HFFc6 (cell line): ENCODE measurements around the gene C10orf105. TPM values are rescaled to one million over a fixed set of nuclear protein-coding genes. Genes with fewer than 3 reads are reported as not detected.

Experiments used
- DNase-seq: peaks from one replicate; pipeline ENCODE4 v3.0.0-alpha.2; 2018
- H3K27ac Mint-ChIP-seq: 2 replicates; pipeline ENCODE4 v1.8.0; 2020; ENCODE audit warnings: mild to moderate bottlenecking, mixed read lengths
- H3K27me3 Mint-ChIP-seq: 2 replicates; pipeline ENCODE4 v1.8.0; 2021; ENCODE audit warnings: mild to moderate bottlenecking, moderate library complexity, mixed read lengths; ENCODE audit not compliant: insufficient read depth
- H3K36me3 Mint-ChIP-seq: 2 replicates; pipeline ENCODE4 v1.8.0; 2021; ENCODE audit warnings: low read depth, mixed read lengths
- H3K4me1 Mint-ChIP-seq: 2 replicates; pipeline ENCODE4 v1.8.0; 2020; ENCODE audit warnings: low read depth, mixed read lengths
- H3K4me3 Mint-ChIP-seq: 2 replicates; pipeline ENCODE4 v1.8.0; 2020; ENCODE audit warnings: mild to moderate bottlenecking, moderate library complexity, mixed read lengths
- H3K9me3 Mint-ChIP-seq: 2 replicates; pipeline ENCODE4 v1.8.0; 2020; ENCODE audit warnings: mild to moderate bottlenecking, mixed read lengths
- total RNA-seq, 6 experiments: library from RNA; stranded (reverse); fragmentation: NEBNext Ultra II Directional; extraction: Animal tissue kit (Norgen Biotek cat#: 25700); gene quantifications; 2 replicates in 1 of 6; 3 replicates in 5 of 6; pipeline ENCODE4 v1.2.3, GENCODE V29; 2021
- TF ChIP-seq, protein P1 (sequence below): fragments of 200-600 bp; sonication (generic); IDR thresholded peaks from 2 replicates; pipeline ENCODE4 v1.5.0; 2021; ENCODE audit warnings: antibody characterized with exemption, mild to moderate bottlenecking

C10orf105 gene
- total RNA-seq, 6 experiments from 2014 or later: not detected

- Mint-ChIP-seq H3K27ac (no peak overlapping the region), H3K4me3 (no peak overlapping the region), H3K9me3 (no peaks in the 10 kb centered on the region), H3K4me1 (no peaks in the 10 kb centered on the region), H3K36me3 (no peaks in the 10 kb centered on the region), H3K27me3 (peaks cover 58% of the 10 kb centered on the region)
- TF ChIP-seq, protein P1, sequence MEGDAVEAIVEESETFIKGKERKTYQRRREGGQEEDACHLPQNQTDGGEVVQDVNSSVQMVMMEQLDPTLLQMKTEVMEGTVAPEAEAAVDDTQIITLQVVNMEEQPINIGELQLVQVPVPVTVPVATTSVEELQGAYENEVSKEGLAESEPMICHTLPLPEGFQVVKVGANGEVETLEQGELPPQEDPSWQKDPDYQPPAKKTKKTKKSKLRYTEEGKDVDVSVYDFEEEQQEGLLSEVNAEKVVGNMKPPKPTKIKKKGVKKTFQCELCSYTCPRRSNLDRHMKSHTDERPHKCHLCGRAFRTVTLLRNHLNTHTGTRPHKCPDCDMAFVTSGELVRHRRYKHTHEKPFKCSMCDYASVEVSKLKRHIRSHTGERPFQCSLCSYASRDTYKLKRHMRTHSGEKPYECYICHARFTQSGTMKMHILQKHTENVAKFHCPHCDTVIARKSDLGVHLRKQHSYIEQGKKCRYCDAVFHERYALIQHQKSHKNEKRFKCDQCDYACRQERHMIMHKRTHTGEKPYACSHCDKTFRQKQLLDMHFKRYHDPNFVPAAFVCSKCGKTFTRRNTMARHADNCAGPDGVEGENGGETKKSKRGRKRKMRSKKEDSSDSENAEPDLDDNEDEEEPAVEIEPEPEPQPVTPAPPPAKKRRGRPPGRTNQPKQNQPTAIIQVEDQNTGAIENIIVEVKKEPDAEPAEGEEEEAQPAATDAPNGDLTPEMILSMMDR: no peak
- no peak for DNase-seq
Observed at GRCh38 chr10:71679425-71679824, 40.2 kb downstream of the C10orf105 start.

DNA sequence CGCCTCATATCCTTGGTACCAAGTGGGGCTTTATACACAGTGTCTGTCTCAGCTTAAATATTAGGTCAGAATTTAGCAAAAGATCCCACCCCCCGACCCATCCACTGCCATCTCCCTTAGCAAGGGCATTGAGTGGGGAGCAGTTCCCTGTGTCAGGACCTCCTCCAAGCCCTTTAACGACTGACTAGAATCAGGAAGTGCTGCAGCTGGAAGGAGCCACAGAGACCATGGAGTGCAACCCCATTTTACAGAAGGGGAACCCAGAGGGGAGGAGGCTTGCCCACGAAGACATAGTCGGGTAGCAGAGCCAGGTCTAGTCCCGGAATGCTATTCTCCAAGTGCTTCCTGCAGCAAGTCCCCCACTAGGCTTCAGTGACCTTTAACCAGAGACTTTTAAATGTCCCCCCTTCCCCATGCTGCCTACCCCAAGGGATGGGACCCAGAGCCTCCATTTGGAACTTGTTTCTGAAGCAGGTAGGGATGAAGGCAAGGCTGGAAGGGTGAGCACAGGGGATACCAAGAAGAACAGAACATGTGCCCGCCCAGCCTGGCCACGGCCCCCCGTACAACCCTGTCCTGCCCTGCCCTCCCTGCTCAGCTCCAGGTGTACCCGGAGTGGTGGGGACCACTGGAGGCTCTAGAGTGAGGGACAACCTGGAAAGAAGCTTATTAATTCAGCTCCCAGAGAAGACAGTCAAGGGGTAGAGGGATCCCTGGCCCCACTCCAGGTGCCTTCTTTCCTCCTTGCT, 41.3 kb downstream of the C10orf105 start:
- Mint-ChIP-seq H3K9me3 (no peaks in the 10 kb centered on the region), H3K4me1 (no peaks in the 10 kb centered on the region), H3K36me3 (no peaks in the 10 kb centered on the region), H3K27ac (no peak overlapping the region), H3K27me3 (peaks cover 54% of the 10 kb centered on the region), H3K4me3 (no peak overlapping the region)
- TF ChIP-seq, protein P1: no peak
- no peak for DNase-seq

DNA sequence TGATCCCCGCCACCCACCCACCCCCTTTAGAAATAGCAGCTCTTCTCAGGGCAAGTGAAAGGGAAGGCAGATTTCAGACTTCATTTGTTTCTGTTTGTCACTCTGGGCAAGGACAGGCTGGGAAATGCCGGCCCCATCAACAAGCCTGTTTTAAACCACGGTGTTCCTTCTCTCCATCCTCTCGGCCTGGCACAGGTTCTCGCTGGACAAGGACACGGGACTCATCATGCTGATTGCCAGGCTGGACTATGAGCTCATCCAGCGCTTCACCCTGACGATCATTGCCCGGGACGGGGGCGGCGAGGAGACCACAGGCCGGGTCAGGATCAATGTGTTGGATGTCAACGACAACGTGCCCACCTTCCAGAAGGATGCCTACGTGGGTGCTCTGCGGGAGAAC, 42.3 kb downstream of the C10orf105 start:
- H3K4me3 Mint-ChIP-seq: no peak overlapping the region
- TF ChIP-seq, protein P1: no peak
- no peak for DNase-seq
- no peaks in the 10 kb centered on the region for H3K9me3 Mint-ChIP-seq
- no peaks in the 10 kb centered on the region for H3K4me1 Mint-ChIP-seq
- H3K27me3 Mint-ChIP-seq: peaks cover 56% of the 10 kb centered on the region
- no peaks in the 10 kb centered on the region for H3K36me3 Mint-ChIP-seq
- H3K27ac Mint-ChIP-seq: no peak overlapping the region

DNA sequence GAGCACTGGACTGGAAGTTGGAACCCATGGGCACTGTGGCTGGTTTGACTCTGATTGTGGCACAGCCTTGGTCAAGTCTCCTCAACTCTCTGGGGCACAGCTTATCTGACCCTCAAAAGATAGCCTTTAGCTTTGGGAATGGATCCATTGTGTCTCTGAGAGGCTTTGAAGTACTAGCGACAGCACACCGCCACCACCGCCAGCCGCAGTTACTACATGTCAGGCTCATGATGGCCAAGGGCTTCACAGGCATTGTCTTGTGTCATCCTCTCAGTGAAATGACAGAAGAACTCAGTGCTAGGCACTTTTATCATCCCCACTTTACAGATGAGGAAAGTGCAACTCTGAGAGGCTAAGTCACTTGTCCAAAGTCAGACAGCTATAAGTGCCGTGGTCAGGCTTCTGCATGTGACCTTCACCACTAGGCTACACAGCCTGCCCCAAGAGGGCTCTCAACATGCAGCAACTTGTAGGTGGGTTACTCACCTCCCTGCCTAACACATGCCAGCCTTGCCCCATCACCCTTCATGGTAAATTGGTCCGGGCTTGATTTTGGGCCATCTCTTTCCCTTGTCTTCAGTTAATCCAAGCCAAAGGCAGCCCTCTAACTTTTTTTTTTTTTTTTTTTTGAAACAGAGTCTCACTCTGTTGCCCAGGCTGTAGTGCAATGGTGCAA, 44.1 kb downstream of the C10orf105 start:
- H3K27me3 Mint-ChIP-seq: peaks cover 43% of the 10 kb centered on the region
- H3K4me3 Mint-ChIP-seq: no peak overlapping the region
- H3K9me3 Mint-ChIP-seq: no peaks in the 10 kb centered on the region
- no peak overlapping the region for H3K27ac Mint-ChIP-seq
- no peak for DNase-seq
- H3K36me3 Mint-ChIP-seq: no peaks in the 10 kb centered on the region
- TF ChIP-seq, protein P1: no peak
- no peaks in the 10 kb centered on the region for H3K4me1 Mint-ChIP-seq

DNA sequence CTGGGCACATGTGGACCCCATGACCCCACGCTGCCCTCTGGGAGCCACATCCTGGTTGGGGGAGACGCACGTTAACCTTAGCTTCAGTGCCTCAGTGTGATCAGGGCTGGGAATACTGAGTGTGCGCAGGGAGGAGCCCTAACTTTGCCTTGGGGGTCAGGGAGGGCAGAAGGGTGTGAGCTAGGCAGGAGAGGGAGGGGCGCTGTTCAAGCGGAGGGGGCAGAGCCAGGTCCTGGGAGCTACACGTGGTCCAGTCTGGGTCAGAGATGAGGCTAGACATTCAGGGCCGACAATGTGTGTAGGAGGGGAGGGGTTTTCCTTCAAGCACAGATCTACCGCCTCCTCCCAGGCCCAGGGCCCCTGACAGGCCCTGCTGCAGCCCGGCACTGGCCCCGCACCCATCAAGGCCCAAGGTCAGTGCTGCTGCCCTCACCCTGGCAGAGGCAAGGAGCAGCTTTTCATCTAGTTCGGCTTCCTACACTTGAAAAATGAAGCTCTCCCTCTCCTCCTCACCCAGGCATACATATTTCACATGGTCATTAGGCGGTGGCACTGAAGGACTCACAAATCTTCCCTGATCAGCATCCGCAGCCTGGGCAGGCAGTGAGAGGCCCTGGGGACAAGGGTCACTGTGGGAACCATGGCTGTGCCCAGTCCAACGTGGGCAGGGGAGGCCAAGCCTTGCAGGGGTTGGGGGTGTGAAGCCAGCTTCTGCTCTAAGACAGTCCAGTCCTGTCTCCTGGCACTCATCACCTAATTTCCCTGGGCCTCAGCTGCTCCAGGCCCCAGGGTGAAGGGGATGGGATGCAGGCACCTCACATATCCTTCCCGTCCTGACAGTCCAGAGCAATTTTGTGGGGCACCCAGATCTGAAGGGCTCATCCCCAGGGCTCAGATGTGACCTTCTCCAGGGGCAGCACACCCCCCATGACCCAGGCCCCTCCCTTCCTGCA, 47.3 kb downstream of the C10orf105 start:
- Mint-ChIP-seq H3K9me3 (no peaks in the 10 kb centered on the region), H3K27ac (no peak overlapping the region), H3K27me3 (peaks cover 28% of the 10 kb centered on the region), H3K4me1 (no peaks in the 10 kb centered on the region), H3K36me3 (no peaks in the 10 kb centered on the region), H3K4me3 (no peak overlapping the region)
- TF ChIP-seq, protein P1: no peak
- DNase-seq: no peak
